ENCODE data around the gene SCN5A. TPM values are rescaled to one million over a fixed set of nuclear protein-coding genes. Genes with fewer than 3 reads are reported as not detected.
A peak's percentile ranks its signal among the peaks of the same experiment; 100 is the strongest.

SCN5A gene
- total and polyA plus RNA-seq, 2 of the 8 experiments (the other 6 are each of a cell fraction or from before 2014, with no cell fraction given): 4.8 to 11.4 TPM

- Histone ChIP-seq H3K9me3 (ENCODE audit: insufficient read depth in 2 of 2, low read depth in 1 of 2, low read length in 1 of 2) (no peaks in the 10 kb centered on the region), H3K27ac (ENCODE audit: low read depth, low read length) (no peak overlapping the region), H3K4me1 (replicated peaks in 1 of 4; ENCODE audit: control insufficient read depth in 3 of 4, insufficient read depth in 4 of 4, low read length in 3 of 4) (peaks cover 0 to 3% (median under 1%) of the 10 kb centered on the region in 4 experiments; a peak in 5 of 7 replicates), H3K4ac (replicated peaks; ENCODE audit: insufficient read length, low read depth, low read length) (no peak overlapping the region), H2AK5ac (ENCODE audit: low read depth, low read length) (no peak overlapping the region), H3K23ac (ENCODE audit: insufficient read length) (no peak overlapping the region), H3K4me2 (ENCODE audit: insufficient read depth in 1 of 2, low read depth in 2 of 2, low read length in 2 of 2) (no peak overlapping the region), H2BK15ac (ENCODE audit: low read length) (no peak overlapping the region), H4K5ac (ENCODE audit: insufficient read length, low read depth, low read length) (no peak overlapping the region), H3K18ac (ENCODE audit: extremely low read depth, low read length) (no peak overlapping the region), H3K56ac (replicated peaks; ENCODE audit: insufficient read length, low read depth, low read length) (no peak overlapping the region), H2BK120ac (replicated peaks; ENCODE audit: low read depth, low read length) (no peak overlapping the region), H3K4me3 (ENCODE audit: extremely low read depth in 1 of 4, insufficient read depth in 2 of 4, low read depth in 3 of 4, low read length in 4 of 4) (no peak overlapping the region), H2AFZ (ENCODE audit: low read length) (no peak overlapping the region), H3K36me3 (ENCODE audit: control insufficient read depth in 2 of 4, insufficient read depth in 4 of 4, low read length in 3 of 4) (no peaks in the 10 kb centered on the region), H3K9ac (replicated peaks in 1 of 4; ENCODE audit: extremely low read depth in 1 of 4, low read depth in 3 of 4, low read length in 3 of 4) (no peak overlapping the region), H3K79me1 (ENCODE audit: low read depth, low read length) (no peaks in the 10 kb centered on the region), H3K14ac (ENCODE audit: insufficient read length) (no peak overlapping the region), H3K27me3 (replicated peaks in 1 of 4; ENCODE audit: control insufficient read depth in 3 of 4, extremely low read depth in 1 of 4, insufficient read depth in 3 of 4, low read length in 3 of 4) (no peaks in the 10 kb centered on the region), H3K79me2 (ENCODE audit: control insufficient read depth in 1 of 2, insufficient read depth in 2 of 2, low read length in 2 of 2) (no peaks in the 10 kb centered on the region), H2BK5ac (ENCODE audit: low read depth, low read length) (no peak overlapping the region), H2BK12ac (ENCODE audit: low read depth, low read length) (no peak overlapping the region), H4K91ac (replicated peaks; ENCODE audit: insufficient read length, low read length) (no peak overlapping the region), H4K8ac (ENCODE audit: extremely low read depth, insufficient read depth, low read length) (peak overlapping the region; percentile 52; the same call in 1 of the 2 replicates), H3K23me2 (ENCODE audit: low read depth, low read length) (no peaks in the 10 kb centered on the region), H4K20me1 (replicated peaks in 1 of 2; ENCODE audit: control insufficient read depth in 1 of 2, insufficient read depth in 2 of 2, low read length in 2 of 2) (peaks cover 0 to 2% of the 10 kb centered on the region in 2 experiments), H2BK20ac (ENCODE audit: low read length) (no peak overlapping the region)
- WGBS, 2 experiments (ENCODE audit: extremely low coverage in 1 of 2, insufficient coverage in 1 of 2, insufficient read length in 1 of 2, insufficient replicate concordance in 2 of 2, low coverage in 1 of 2, low lambda C conversion rate in 2 of 2, missing lambda C conversion rate in 1 of 2): 87% methylated on average over 9 of the region's 9 CpGs; no CpG with 5 or more reads in 1 of the 2 experiments
- FAIRE-seq (no peak), DNase-seq (ENCODE audit: low read depth in 1 of 2, low spot score in 2 of 2) (no peak)
- ChIA-PET POLR2A (ENCODE audit: partially characterized antibody) (no interaction called here), CTCF (ENCODE audit: partially characterized antibody) (interaction anchor here (1.3 to 5.3 kb wide), 4 partner anchors 12 to 302 kb away, joined by 3 to 15 read pairs (median 4); no protein-coding TSS in a partner anchor)
- TF ChIP-seq CBX5 (IDR thresholded peaks at IDR 0.05; ENCODE audit: low read depth, low read length): no peak
- TF ChIP-seq NANOG (IDR thresholded peaks at IDR 0.05; ENCODE audit: insufficient read depth, low read depth, low read length, poor library complexity, severe bottlenecking): no peak
- TF ChIP-seq BCL11A (IDR thresholded peaks at IDR 0.05; ENCODE audit: low read depth in 2 of 2, low read length in 2 of 2): no peak
- no peak for TF ChIP-seq HDAC6 (IDR thresholded peaks at IDR 0.05; ENCODE audit: low read depth, low read length)
- TF ChIP-seq SIX5 (IDR thresholded peaks at IDR 0.05; ENCODE audit: low read depth, low read length): no peak
- TF ChIP-seq HDAC2 (IDR thresholded peaks at IDR 0.05; ENCODE audit: borderline replicate concordance in 1 of 2, low read depth in 2 of 2, low read length in 2 of 2): no peak
- TF ChIP-seq EZH2 (IDR thresholded peaks at IDR 0.05; ENCODE audit: low read depth, low read length, severe bottlenecking): no peak
- TF ChIP-seq CREB1 (IDR thresholded peaks at IDR 0.05): no peak
- no peak for TF ChIP-seq BRCA1 (IDR thresholded peaks at IDR 0.05; ENCODE audit: low read depth, low read length)
- TF ChIP-seq MAFK (IDR thresholded peaks at IDR 0.05; ENCODE audit: low read depth, low read length): no peak
These were observed 107.7 kb downstream of the SCN5A start for GRCh38 chr3:38541806-38542205.
